Brain microvascular endothelial cell (primary cell): ENCODE measurements around the gene TMBIM1.

ENCODE experiments used
- DNase-seq: peaks from one replicate; pipeline ENCODE4 v3.0.0-alpha.2; 2020
- H3K27ac ChIP-seq: fragments of 250-450 bp; sonication (Bioruptor Pico); 2 replicates; pipeline ENCODE4 v1.5.1; 2020; ENCODE audit warnings: mild to moderate bottlenecking, moderate library complexity
- H3K27me3 ChIP-seq: fragments of 250-450 bp; sonication (Bioruptor Pico); replicated peaks from 2 replicates; pipeline ENCODE4 v1.5.1; 2020; ENCODE audit warnings: mild to moderate bottlenecking
- H3K36me3 ChIP-seq: fragments of 250-450 bp; sonication (Bioruptor Pico); replicated peaks from 2 replicates; pipeline ENCODE4 v1.5.1; 2020; ENCODE audit warnings: mild to moderate bottlenecking
- H3K4me3 ChIP-seq: 2 replicates; pipeline ENCODE4 v1.5.1; 2011; ENCODE audit warnings: low read depth, mild to moderate bottlenecking, control low read depth, low read length, moderate library complexity
- in situ Hi-C: cut with HindIII; loops from 2 replicates; pipeline ENCODE4 v1.10.0; 2017; ENCODE audit warnings: low sequenced_read_pairs, low pct_ligation_motif_present
- TF ChIP-seq, protein P1 (sequence below): IDR thresholded peaks from 2 replicates; pipeline ENCODE4 v1.5.1; 2011; ENCODE audit warnings: low read depth, mild to moderate bottlenecking, moderate library complexity, low read length, control low read depth, inconsistent platforms; ENCODE audit errors: missing control alignments

The TMBIM1 gene

DNA sequence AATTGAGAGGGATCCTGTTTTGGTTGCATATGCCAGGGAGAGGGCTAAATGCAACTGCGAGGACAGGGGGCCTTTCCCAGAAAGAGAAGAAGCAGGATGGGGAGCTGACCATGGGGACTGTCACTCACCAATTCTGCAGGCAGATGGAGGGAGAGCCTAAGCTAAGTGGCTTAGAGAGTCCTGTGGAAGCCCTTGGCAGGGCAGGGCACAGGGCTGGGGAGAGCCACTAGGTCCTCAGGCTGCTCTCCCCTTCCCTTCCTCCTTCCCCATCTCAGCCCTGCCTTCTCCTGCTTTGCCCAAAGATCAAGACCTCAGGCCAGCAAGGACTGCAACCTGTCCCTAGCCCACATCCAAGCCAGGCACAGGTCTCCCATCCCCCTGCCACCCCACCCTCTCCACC is 40.0 kb upstream of the TMBIM1 start:
- Histone ChIP-seq H3K36me3 (no peaks in the 10 kb centered on the region), H3K4me3 (no peak overlapping the region), H3K27ac (no peak overlapping the region), H3K27me3 (no peaks in the 10 kb centered on the region)
- in situ Hi-C loops, result no loop called here
- TF ChIP-seq, protein P1, sequence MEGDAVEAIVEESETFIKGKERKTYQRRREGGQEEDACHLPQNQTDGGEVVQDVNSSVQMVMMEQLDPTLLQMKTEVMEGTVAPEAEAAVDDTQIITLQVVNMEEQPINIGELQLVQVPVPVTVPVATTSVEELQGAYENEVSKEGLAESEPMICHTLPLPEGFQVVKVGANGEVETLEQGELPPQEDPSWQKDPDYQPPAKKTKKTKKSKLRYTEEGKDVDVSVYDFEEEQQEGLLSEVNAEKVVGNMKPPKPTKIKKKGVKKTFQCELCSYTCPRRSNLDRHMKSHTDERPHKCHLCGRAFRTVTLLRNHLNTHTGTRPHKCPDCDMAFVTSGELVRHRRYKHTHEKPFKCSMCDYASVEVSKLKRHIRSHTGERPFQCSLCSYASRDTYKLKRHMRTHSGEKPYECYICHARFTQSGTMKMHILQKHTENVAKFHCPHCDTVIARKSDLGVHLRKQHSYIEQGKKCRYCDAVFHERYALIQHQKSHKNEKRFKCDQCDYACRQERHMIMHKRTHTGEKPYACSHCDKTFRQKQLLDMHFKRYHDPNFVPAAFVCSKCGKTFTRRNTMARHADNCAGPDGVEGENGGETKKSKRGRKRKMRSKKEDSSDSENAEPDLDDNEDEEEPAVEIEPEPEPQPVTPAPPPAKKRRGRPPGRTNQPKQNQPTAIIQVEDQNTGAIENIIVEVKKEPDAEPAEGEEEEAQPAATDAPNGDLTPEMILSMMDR, result no peak
- DNase-seq, result no peak

DNA sequence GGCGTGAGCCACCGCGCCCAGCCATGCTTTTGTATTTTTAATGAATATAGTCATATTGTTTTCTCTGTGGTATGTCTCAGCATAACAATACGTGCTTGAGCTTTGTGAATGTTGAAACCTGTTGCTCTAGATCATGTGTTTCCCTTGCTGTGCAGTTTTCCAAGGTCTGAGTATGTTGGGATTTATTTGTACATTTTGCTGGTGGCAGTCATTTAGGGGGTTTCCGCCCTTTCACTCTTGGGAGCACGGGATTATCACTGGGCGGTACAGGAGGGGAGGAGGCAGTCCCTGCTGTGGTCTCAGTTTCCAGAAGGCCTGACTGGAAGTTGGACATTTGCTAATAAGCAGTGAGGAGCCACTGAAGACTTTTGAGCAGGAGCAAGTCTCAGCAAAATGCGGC is 39.4 kb upstream of the TMBIM1 start:
- TF ChIP-seq, protein P1, result no peak
- Histone ChIP-seq H3K27me3 (no peaks in the 10 kb centered on the region), H3K27ac (no peak overlapping the region), H3K36me3 (no peaks in the 10 kb centered on the region), H3K4me3 (no peak overlapping the region)
- DNase-seq, result no peak
- in situ Hi-C loops, result no loop called here

DNA sequence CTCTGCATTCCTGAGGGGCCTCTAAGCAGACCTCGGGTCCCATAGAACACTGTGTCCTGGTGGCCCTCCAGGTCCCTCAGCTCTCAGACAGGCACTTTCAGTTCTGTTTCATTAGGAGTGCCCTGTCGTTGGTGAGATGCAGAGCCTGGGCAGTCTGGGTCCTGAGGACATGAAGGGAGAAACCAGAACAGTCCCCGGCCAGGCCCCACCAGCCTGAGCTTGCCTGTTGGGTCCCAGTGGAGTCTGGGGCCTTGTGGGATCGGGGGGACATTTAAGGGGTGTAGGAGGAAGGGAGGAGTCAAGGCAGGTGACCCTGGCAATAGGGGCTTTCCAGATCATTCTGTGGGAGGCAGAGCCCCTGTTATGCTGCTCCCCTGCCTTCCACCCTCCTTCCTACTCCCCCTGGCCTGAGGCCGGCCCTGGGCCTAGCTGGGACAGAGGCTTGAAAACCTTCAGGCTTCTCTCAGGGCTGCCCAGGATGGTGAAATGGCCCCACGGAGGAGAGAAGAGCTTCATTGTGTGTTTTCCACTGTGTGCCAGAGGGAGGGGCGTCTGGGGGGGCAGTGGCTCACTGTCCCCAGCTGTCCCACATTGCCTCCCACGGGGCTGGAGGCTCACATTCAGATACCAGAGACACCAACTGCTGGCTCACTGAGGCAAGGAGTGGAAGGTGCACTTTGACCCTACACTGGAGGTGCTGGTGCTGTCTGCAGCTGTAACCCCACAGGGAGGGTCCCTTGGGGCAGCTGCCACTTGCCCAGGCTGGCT is 37.7 kb upstream of the TMBIM1 start:
- no peaks in the 10 kb centered on the region for H3K36me3 ChIP-seq
- no peak overlapping the region for H3K27ac ChIP-seq
- in situ Hi-C loops, result no loop called here
- H3K4me3 ChIP-seq, result no peak overlapping the region
- TF ChIP-seq, protein P1, result no peak
- no peaks in the 10 kb centered on the region for H3K27me3 ChIP-seq
- DNase-seq, result no peak

DNA sequence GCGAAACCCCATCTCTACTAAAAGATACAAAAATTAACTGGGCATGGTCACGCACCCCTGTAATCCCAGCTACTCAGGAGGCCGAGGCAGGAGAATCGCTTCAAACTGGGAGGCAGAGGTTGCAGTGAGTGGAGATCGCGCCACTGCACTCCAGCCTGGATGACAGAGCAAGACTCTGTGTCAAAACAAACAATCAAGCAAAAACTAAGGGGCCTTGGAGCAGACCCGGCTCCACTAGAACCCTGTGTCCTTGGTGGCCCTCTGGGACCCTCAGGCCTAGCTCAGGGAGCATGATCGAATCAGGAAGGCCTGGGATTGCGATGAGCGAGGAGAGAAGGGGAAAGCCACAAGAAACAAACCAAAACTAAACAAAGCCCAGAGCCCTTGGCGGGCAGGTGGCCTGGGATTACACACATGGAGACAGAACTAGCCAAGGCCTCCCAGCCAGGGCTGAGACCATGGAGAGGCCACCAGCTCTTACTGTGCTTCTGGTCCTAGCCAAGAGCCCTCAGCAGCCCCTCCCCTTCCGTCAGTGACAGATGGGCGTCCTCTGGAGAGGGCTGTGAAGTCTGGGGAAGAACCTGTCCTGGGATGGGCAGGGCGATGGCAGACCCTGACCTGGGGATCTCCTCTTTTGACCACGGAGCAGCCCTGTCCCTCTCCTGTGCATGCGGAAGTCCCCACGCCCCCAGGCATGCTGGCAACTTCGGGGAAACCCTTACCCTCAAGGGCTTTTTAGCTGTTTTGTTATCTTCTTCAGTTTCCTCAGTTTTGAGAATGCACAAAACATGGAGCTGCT is 36.9 kb upstream of the TMBIM1 start:
- in situ Hi-C loops, result no loop called here
- H3K27me3 ChIP-seq, result no peaks in the 10 kb centered on the region
- no peaks in the 10 kb centered on the region for H3K36me3 ChIP-seq
- TF ChIP-seq, protein P1, result no peak
- no peak for DNase-seq
- no peak overlapping the region for H3K27ac ChIP-seq
- H3K4me3 ChIP-seq, result no peak overlapping the region

DNA sequence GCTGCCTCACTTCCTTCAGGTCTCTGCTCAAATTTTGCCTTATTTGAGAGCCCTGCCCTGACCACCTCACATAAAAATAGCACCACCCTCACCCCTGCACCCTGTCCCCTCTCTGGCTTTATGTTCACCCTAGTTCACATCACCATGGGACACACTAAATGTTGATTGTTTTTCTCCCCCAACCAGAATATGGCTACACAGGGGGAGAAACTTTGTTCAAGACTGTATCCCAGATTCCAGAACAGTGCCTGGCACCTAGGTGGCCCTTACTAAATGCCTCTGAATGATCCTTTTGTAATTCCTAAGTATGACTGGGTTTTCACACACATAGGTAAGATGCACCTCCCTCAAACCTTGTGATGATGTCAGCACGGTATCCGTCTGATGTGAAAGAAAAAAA is 36.0 kb upstream of the TMBIM1 start:
- Histone ChIP-seq H3K4me3 (no peak overlapping the region), H3K36me3 (no peaks in the 10 kb centered on the region), H3K27me3 (no peaks in the 10 kb centered on the region), H3K27ac (no peak overlapping the region)
- no peak for DNase-seq
- TF ChIP-seq, protein P1, result no peak
- in situ Hi-C loops, result no loop called here
